Measurements from ENCODE around the gene MRPL3.

MRPL3 gene

DNA sequence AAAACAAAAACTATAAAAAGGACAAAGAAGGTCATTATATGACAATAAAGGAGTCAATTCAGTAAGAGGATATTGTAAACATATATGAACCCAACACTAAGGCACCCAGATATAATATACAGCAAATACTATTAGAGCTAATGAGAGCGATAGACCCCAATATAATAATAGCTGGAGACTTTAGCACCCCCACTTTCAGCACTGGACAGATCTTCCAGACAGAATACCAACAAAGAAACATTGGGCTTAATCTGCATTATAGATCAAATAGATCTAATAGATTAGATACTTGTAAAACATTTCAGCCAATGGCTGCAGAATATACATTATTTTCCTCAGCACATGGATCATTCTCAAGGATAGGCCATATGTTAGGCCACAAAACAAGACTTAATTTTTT is 67.8 kb downstream of the MRPL3 start:
- TF ChIP-seq, protein P1, sequence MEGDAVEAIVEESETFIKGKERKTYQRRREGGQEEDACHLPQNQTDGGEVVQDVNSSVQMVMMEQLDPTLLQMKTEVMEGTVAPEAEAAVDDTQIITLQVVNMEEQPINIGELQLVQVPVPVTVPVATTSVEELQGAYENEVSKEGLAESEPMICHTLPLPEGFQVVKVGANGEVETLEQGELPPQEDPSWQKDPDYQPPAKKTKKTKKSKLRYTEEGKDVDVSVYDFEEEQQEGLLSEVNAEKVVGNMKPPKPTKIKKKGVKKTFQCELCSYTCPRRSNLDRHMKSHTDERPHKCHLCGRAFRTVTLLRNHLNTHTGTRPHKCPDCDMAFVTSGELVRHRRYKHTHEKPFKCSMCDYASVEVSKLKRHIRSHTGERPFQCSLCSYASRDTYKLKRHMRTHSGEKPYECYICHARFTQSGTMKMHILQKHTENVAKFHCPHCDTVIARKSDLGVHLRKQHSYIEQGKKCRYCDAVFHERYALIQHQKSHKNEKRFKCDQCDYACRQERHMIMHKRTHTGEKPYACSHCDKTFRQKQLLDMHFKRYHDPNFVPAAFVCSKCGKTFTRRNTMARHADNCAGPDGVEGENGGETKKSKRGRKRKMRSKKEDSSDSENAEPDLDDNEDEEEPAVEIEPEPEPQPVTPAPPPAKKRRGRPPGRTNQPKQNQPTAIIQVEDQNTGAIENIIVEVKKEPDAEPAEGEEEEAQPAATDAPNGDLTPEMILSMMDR (IDR thresholded peaks at IDR 0.05): no peak

DNA sequence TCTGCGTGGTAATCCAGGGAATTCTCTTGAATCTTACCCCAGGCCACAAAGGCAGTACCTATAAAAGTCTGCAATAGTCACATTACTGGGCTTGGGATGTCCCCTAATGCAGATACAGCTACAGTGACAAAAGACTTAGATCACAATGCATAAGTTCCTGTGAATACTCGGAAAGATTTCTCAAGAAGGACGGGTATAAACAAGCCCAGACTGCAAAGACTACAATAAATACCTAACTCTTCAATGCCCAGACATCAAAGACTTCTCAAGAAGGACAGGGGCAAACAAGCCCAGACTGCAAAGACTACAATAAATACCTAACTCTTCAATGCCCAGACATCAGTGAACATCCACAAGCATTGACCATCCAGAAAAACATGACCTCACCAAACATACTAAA is 70.3 kb downstream of the MRPL3 start:
- TF ChIP-seq, protein P1 (IDR thresholded peaks at IDR 0.05): no peak

DNA sequence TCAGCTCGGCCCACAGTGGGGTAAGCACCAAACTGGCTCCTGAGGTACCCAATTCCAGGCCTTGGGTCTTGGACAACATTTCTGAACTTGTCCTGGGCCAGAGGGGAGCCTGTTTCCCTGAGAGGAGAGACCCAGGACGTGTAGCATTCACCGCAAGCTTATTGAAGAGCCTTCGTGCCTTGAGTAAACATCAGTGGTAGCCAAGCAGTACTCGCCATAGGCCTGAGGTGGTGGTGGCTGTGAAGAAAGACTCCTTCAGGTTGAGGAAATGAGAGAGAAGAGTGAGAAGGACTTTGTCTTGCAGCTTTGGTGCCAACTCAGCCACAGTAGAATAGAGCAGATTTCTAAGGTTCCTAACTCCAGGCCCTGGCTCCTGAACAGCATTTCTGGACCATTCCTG is 71.0 kb downstream of the MRPL3 start:
- TF ChIP-seq, protein P1 (IDR thresholded peaks at IDR 0.05): no peak

DNA sequence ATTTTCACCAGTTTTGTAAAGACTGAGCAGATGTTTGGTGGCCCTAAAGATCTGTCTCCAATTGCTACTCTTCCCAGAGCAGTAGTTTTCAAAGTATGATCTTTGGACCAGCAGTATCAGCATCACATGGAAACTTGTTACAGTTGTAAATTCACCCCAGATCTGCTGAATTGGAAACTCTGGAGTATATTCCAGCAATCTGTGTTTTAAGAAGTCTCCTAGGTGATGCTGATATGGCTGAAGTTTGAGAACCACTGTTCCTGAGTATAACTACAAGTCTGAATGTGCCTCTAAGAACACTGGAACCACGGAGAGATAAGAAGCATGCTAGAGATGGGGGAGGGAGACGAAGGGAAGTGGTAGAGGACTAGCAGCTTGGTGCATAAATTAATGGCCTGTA is 75.5 kb downstream of the MRPL3 start:
- TF ChIP-seq, protein P1 (IDR thresholded peaks at IDR 0.05): no peak

DNA sequence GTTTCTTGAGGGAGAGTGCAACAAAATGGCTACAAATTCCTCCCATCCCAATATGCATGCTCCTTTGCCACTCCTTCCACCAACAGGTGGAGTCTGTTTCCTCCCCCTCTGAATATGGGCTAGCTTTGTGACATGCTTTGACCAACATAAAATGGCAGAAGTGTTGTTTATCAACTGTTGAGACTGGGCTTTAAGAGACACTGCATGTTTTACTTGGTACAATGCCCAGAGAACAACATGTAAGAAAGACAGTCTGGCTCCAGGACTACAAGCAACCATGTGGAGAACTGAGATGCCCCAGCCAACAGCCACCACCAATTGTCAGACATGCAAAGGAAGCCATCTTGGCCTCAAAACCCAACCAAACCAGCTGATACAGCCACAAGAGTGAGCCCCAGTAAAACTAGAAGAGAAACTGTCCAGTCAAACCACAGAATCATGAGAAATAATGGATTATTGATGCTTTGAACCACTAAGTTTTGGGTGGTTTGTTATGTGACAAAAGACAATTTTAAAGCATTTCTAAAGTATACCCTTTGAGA is 80.7 kb downstream of the MRPL3 start:
- TF ChIP-seq, protein P1 (IDR thresholded peaks at IDR 0.05): no peak

DNA sequence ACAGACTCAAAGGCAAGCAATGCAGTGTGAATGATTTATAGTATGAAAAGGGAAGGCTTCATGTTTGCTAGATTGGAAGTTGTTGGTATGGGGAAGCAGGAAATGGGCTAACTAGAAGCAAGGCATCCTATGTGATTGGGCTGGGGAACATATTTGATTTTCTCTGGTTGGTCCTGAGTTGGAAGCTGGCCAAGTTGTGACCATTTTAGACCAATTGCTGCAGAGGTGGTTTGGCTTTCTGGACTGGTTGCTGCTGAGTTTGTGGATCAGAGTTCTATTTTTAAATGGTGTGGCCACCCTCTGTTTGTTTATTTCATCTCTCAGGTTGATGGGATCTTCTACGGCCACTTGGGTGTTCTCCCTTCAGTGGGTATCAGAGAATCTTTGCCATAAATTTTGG is 81.5 kb downstream of the MRPL3 start:
- TF ChIP-seq, protein P1 (IDR thresholded peaks at IDR 0.05): no peak

DNA sequence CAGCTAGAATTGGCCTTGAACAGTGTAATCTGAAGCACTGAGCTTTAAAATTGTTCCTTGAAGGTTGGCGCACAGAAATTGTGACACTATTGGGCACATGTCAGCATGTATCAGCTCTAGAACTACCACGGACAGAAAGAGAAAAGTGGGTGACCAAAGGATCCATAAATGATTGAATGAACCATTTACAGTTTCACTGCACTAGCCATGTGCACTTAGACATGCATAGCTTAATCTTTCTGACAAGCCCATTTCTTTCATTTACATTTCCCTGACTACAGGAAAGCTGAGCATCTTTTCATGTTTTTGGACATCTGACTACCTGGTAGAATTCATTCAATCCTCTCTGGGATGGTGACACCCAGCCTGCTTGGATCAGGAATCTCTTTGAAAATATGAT is 85.0 kb downstream of the MRPL3 start:
- TF ChIP-seq, protein P1 (IDR thresholded peaks at IDR 0.05): no peak

All from LNCAP (cell line).